PC-9 (cell line): ENCODE measurements around the gene DAB1.
"Not testable (repeated sequence)": the region's sequence is repeated elsewhere in the genome, so short reads cannot be mapped to it uniquely, and the experiment has no call there.

Experiments
- EZH2 ChIP-seq: fragments of 200-600 bp; sonication (generic); IDR thresholded peaks from 2 replicates; pipeline ENCODE4 v1.8.0; 2017; ENCODE audit warnings: antibody characterized with exemption, low read depth
- TF ChIP-seq, protein P1 (sequence below): fragments of 200-600 bp; sonication (generic); conservative IDR thresholded peaks from 2 replicates; pipeline ENCODE4 v1.6.1; 2017; ENCODE audit warnings: mixed run types, antibody characterized with exemption, mild to moderate bottlenecking, moderate library complexity

DNA sequence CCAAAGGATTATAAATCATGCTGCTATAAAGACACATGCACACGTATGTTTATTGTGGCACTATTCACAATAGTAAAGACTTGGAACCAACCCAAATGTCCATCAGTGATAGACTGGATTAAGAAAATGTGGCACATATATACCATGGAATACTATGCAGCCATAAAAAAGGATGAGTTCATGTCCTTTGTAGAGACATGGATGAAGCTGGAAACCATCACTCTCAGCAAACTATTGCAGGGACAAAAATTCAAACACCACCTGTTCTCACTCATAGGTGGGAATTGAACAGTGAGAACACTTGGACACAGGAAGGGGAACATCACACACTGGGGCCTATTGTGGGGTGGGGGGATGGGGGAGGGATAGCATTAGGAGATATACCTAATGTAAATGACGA, 203.0 kb downstream of the DAB1 start:
- TF ChIP-seq, protein P1, sequence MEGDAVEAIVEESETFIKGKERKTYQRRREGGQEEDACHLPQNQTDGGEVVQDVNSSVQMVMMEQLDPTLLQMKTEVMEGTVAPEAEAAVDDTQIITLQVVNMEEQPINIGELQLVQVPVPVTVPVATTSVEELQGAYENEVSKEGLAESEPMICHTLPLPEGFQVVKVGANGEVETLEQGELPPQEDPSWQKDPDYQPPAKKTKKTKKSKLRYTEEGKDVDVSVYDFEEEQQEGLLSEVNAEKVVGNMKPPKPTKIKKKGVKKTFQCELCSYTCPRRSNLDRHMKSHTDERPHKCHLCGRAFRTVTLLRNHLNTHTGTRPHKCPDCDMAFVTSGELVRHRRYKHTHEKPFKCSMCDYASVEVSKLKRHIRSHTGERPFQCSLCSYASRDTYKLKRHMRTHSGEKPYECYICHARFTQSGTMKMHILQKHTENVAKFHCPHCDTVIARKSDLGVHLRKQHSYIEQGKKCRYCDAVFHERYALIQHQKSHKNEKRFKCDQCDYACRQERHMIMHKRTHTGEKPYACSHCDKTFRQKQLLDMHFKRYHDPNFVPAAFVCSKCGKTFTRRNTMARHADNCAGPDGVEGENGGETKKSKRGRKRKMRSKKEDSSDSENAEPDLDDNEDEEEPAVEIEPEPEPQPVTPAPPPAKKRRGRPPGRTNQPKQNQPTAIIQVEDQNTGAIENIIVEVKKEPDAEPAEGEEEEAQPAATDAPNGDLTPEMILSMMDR = not testable (repeated sequence)
- not testable (repeated sequence) for TF ChIP-seq EZH2
